Tibial nerve (tissue), 3 donors: ENCODE data around the gene RBPJL.

ENCODE experiments used
- CTCF ChIP-seq, 5 experiments: fragments of 200-600 bp in 3 of 5; fragments of 450-650 bp in 2 of 5; sonication (generic) in 3 of 5; IDR thresholded peaks; one replicate each; pipeline ENCODE4 v1.5.1; 2016 to 2019; ENCODE audit warnings: antibody characterized with exemption in 5 of 5, mild to moderate bottlenecking in 3 of 5, moderate library complexity in 2 of 5
- POLR2A ChIP-seq, 2 donors: fragments of 450-650 bp; IDR thresholded peaks; one replicate each; pipeline ENCODE4 v1.6.1; 2017; ENCODE audit warnings: antibody characterized with exemption in 2 of 2, mild to moderate bottlenecking in 2 of 2, moderate library complexity in 2 of 2

DNA sequence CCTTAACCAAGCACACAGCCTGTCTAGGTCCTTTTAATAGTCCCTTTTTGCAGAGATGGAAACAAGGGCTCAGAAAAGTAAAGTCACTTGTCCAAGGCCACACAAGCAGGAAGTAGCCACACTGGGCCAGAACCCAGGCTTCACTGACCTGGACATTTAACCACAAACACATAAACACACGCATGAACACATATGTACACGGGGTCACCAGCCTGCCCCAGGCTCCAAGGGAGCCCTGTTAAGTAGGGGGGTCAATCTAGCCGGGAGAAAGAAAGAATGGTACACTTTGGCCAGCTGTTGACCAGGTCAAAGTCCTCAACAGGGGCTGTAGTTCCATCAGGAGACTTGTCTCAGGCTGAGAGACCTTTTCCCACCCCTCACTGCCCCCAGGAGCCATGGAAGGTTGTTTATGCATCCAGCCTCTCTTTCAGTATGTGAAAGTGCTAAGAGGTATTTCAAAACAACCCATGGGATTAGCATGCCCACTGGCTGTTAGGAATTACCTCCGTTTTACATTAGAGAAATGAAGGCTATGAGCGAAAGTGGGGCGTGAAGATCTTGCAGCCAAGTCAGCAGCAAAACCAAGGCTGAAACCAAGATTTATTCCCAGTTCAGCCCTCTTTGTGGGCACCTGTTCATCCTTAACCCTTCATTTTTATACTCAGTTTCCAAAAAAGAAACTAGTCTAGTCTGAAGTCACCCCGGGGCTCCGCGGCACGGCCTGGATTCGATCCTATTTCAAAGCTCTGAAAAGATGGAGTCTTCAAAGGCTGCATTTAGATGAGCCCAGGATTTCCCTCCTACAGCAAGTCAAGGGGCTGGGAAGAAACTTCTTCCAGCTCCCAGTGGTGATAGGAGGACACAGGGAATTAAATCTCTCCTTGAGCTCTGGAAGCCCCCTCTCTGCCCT lies 31.7 kb downstream of the RBPJL start:
- TF ChIP-seq CTCF (IDR thresholded peaks at IDR 0.05) (no peak), POLR2A (IDR thresholded peaks at IDR 0.05) (no peak)
